ENCODE measurements around the gene GRAP2. TPM values are rescaled to one million over a fixed set of nuclear protein-coding genes. Genes with fewer than 3 reads are reported as not detected.

Gene GRAP2
- polyA plus RNA-seq, 3 donors from 2014 or later, result 41.7 to 67.5 (median 46.0) TPM

GRCh38 chr22:39907047-39907446 is 6.2 kb downstream of the GRAP2 start:
- DNase-seq, result no peak
- no peaks in the 10 kb centered on the region for H3K9me3 Mint-ChIP-seq
- peaks cover 0 to 5% (median 2%) of the 10 kb centered on the region in 3 donors for H3K36me3 Mint-ChIP-seq
- peaks cover 0 to 8% (median 3%) of the 10 kb centered on the region in 3 donors for H3K27me3 Mint-ChIP-seq (ENCODE audit: low read depth in 3 of 3)
- peaks cover 95 to 100% of the 10 kb centered on the region in 2 donors for H3K4me1 Mint-ChIP-seq
- H3K4me3 Mint-ChIP-seq, result peak overlapping the region in 1 of 5 donors; percentile 98
- H3K27ac Mint-ChIP-seq, result peak overlapping the region; percentile 38 to 91 (median 89)

- Mint-ChIP-seq H3K4me3 (peak overlapping the region in 4 of 5 donors; percentile 53 to 98 (median 60)), H3K36me3 (peaks cover 0 to 5% (median 2%) of the 10 kb centered on the region in 3 donors), H3K9me3 (no peaks in the 10 kb centered on the region), H3K4me1 (peaks cover 98 to 100% of the 10 kb centered on the region in 2 donors), H3K27me3 (ENCODE audit: low read depth in 3 of 3) (peaks cover 0 to 8% (median 3%) of the 10 kb centered on the region in 3 donors), H3K27ac (peak overlapping the region; percentile 86 to 98 (median 91))
- no peak for DNase-seq
These were observed 6.8 kb downstream of the GRAP2 start for GRCh38 chr22:39907605-39908097.

GRCh38 chr22:39908136-39908535 is 7.3 kb downstream of the GRAP2 start:
- H3K4me3 Mint-ChIP-seq, result peak overlapping the region; percentile 26 to 98 (median 58)
- peaks cover 98 to 100% of the 10 kb centered on the region in 2 donors for H3K4me1 Mint-ChIP-seq
- DNase-seq, result no peak
- H3K27ac Mint-ChIP-seq, result peak overlapping the region; percentile 86 to 98 (median 91)
- H3K36me3 Mint-ChIP-seq, result peaks cover 0 to 5% (median 2%) of the 10 kb centered on the region in 3 donors
- peaks cover 0 to 8% (median 3%) of the 10 kb centered on the region in 3 donors for H3K27me3 Mint-ChIP-seq (ENCODE audit: low read depth in 3 of 3)
- H3K9me3 Mint-ChIP-seq, result no peaks in the 10 kb centered on the region

GRCh38 chr22:39908737-39909136 is 7.9 kb downstream of the GRAP2 start:
- DNase-seq, result no peak
- Mint-ChIP-seq H3K27me3 (ENCODE audit: low read depth in 3 of 3) (peaks cover 0 to 8% (median 3%) of the 10 kb centered on the region in 3 donors), H3K4me3 (peak overlapping the region; percentile 26 to 98 (median 58)), H3K4me1 (peaks cover 99 to 100% of the 10 kb centered on the region in 2 donors), H3K36me3 (peaks cover 0 to 5% (median 2%) of the 10 kb centered on the region in 3 donors), H3K27ac (peak overlapping the region; percentile 86 to 98 (median 91)), H3K9me3 (no peaks in the 10 kb centered on the region)

- Mint-ChIP-seq H3K27me3 (ENCODE audit: low read depth in 3 of 3) (peaks cover 0 to 8% (median 4%) of the 10 kb centered on the region in 3 donors), H3K4me3 (peak overlapping the region; percentile 74 to 98 (median 76)), H3K9me3 (no peaks in the 10 kb centered on the region), H3K4me1 (peaks cover 98 to 99% of the 10 kb centered on the region in 2 donors), H3K27ac (peak overlapping the region; percentile 86 to 98 (median 91)), H3K36me3 (peaks cover 8 to 9% (median 9%) of the 10 kb centered on the region in 3 donors)
- DNase-seq, result no peak
These were observed 10.2 kb downstream of the GRAP2 start for GRCh38 chr22:39910876-39911613.

- Mint-ChIP-seq H3K4me3 (peak overlapping the region in 2 of 5 donors; percentile 26 to 98), H3K4me1 (peaks cover 98 to 99% of the 10 kb centered on the region in 2 donors), H3K9me3 (no peaks in the 10 kb centered on the region), H3K36me3 (peaks cover 9% of the 10 kb centered on the region in 3 donors), H3K27ac (peak overlapping the region in 5 of 6 donors; percentile 69 to 98 (median 90)), H3K27me3 (ENCODE audit: low read depth in 3 of 3) (peaks cover 0 to 8% (median 4%) of the 10 kb centered on the region in 3 donors)
- DNase-seq, result no peak
These were observed 12.4 kb downstream of the GRAP2 start for GRCh38 chr22:39913321-39913720.

- peak overlapping the region; percentile 35 to 90 (median 66) for H3K27ac Mint-ChIP-seq
- H3K9me3 Mint-ChIP-seq, result no peaks in the 10 kb centered on the region
- H3K27me3 Mint-ChIP-seq (ENCODE audit: low read depth in 3 of 3), result peaks cover 0 to 8% (median 4%) of the 10 kb centered on the region in 3 donors
- no peak for DNase-seq
- H3K36me3 Mint-ChIP-seq, result peaks cover 9% of the 10 kb centered on the region in 3 donors
- H3K4me1 Mint-ChIP-seq, result peaks cover 97 to 99% of the 10 kb centered on the region in 2 donors
- H3K4me3 Mint-ChIP-seq, result peak overlapping the region in 3 of 5 donors; percentile 46 to 98 (median 49)
These were observed 13.0 kb downstream of the GRAP2 start for GRCh38 chr22:39913886-39914285.

GRCh38 chr22:39914584-39914983 is 13.7 kb downstream of the GRAP2 start:
- Mint-ChIP-seq H3K9me3 (no peaks in the 10 kb centered on the region), H3K27me3 (ENCODE audit: low read depth in 3 of 3) (peaks cover 0 to 6% (median 4%) of the 10 kb centered on the region in 3 donors), H3K4me3 (no peak overlapping the region), H3K4me1 (peaks cover 96 to 99% of the 10 kb centered on the region in 2 donors), H3K36me3 (peaks cover 8 to 9% (median 9%) of the 10 kb centered on the region in 3 donors), H3K27ac (peak overlapping the region in 2 of 6 donors; percentile 39 to 66)
- DNase-seq, result no peak

GRCh38 chr22:39915295-39915726 is 14.4 kb downstream of the GRAP2 start:
- Mint-ChIP-seq H3K4me1 (peaks cover 96 to 99% of the 10 kb centered on the region in 2 donors), H3K9me3 (no peaks in the 10 kb centered on the region), H3K27ac (peak overlapping the region; percentile 64 to 91 (median 78)), H3K4me3 (peak overlapping the region; percentile 54 to 83 (median 65)), H3K27me3 (ENCODE audit: low read depth in 3 of 3) (peaks cover 0 to 4% (median 3%) of the 10 kb centered on the region in 3 donors), H3K36me3 (peaks cover 4 to 9% (median 7%) of the 10 kb centered on the region in 3 donors)
- DNase-seq, result no peak

GRCh38 chr22:39916496-39916895 is 15.6 kb downstream of the GRAP2 start:
- H3K27me3 Mint-ChIP-seq (ENCODE audit: low read depth in 3 of 3), result peaks cover 0 to 3% (median 1%) of the 10 kb centered on the region in 3 donors
- peak overlapping the region in 2 of 5 donors; percentile 40 to 75 for H3K4me3 Mint-ChIP-seq
- H3K4me1 Mint-ChIP-seq, result peaks cover 96 to 99% of the 10 kb centered on the region in 2 donors
- H3K27ac Mint-ChIP-seq, result peak overlapping the region in 5 of 6 donors; percentile 0 to 84 (median 42)
- H3K9me3 Mint-ChIP-seq, result no peaks in the 10 kb centered on the region
- DNase-seq, result no peak
- H3K36me3 Mint-ChIP-seq, result peaks cover 4 to 9% (median 7%) of the 10 kb centered on the region in 3 donors

GRCh38 chr22:39917197-39917643 is 16.3 kb downstream of the GRAP2 start:
- H3K9me3 Mint-ChIP-seq, result no peaks in the 10 kb centered on the region
- no peak for DNase-seq
- peaks cover 95 to 99% of the 10 kb centered on the region in 2 donors for H3K4me1 Mint-ChIP-seq
- H3K27ac Mint-ChIP-seq, result peak overlapping the region; percentile 36 to 93 (median 52)
- peak overlapping the region in 4 of 5 donors; percentile 1 to 75 (median 24) for H3K4me3 Mint-ChIP-seq
- H3K36me3 Mint-ChIP-seq, result peaks cover 4 to 11% (median 9%) of the 10 kb centered on the region in 3 donors
- peaks cover 0 to 3% (median 1%) of the 10 kb centered on the region in 3 donors for H3K27me3 Mint-ChIP-seq (ENCODE audit: low read depth in 3 of 3)

- no peak for DNase-seq
- peaks cover 0 to 3% (median 1%) of the 10 kb centered on the region in 3 donors for H3K27me3 Mint-ChIP-seq (ENCODE audit: low read depth in 3 of 3)
- peaks cover 4 to 14% (median 12%) of the 10 kb centered on the region in 3 donors for H3K36me3 Mint-ChIP-seq
- peak overlapping the region in 3 of 5 donors; percentile 19 to 75 (median 30) for H3K4me3 Mint-ChIP-seq
- no peaks in the 10 kb centered on the region for H3K9me3 Mint-ChIP-seq
- peak overlapping the region; percentile 45 to 93 (median 56) for H3K27ac Mint-ChIP-seq
- peaks cover 94 to 99% of the 10 kb centered on the region in 2 donors for H3K4me1 Mint-ChIP-seq
These were observed 17.1 kb downstream of the GRAP2 start for GRCh38 chr22:39917776-39918495.

GRCh38 chr22:39920134-39920743 is 19.4 kb downstream of the GRAP2 start:
- Mint-ChIP-seq H3K36me3 (peaks cover 2 to 12% (median 9%) of the 10 kb centered on the region in 3 donors), H3K4me1 (peaks cover 90 to 91% of the 10 kb centered on the region in 2 donors), H3K9me3 (no peaks in the 10 kb centered on the region), H3K4me3 (peak overlapping the region; percentile 77 to 85 (median 79)), H3K27ac (peak overlapping the region; percentile 84 to 98 (median 96)), H3K27me3 (ENCODE audit: low read depth in 3 of 3) (peaks cover 0 to 3% (median 0%) of the 10 kb centered on the region in 3 donors)
- DNase-seq, result no peak

Measured in immature natural killer cell (primary cell).